HepG2 (cell line): ENCODE results near the gene GPR55. TPM values are rescaled to one million over a fixed set of nuclear protein-coding genes. Genes with fewer than 3 reads are reported as not detected.

Experiments
- ATAC-seq: fragments of 200-7000 bp; cut with Tn5 transposase; 3 replicates; pipeline ENCODE4 v1.9.1; 2020; ENCODE audit warnings: mild to moderate bottlenecking, moderate library complexity
- BruUV-seq: library from RNA; stranded (reverse); fragments of 400-500 nt; replicated peaks from 2 replicates; lab custom pipeline; 2021; lab: Mats Ljungman, UMichigan
- CTCF ChIA-PET: fragments of 300-600 bp; formaldehyde crosslinking; extraction: SDS; loops from one replicate; lab custom pipeline; 2021; ENCODE audit warnings: low total read pairs, inconsistent platforms, low intra/inter-chr PET ratio; lab: Yijun Ruan, JAX
- POLR2A ChIA-PET: fragments of 350-600 bp; sonication (Branson Sonifier 250); formaldehyde crosslinking; loops from one replicate; lab custom pipeline; 2020; ENCODE audit warnings: antibody characterized with exemption, inconsistent platforms; lab: Yijun Ruan, JAX
- DNase-seq: peaks from one replicate; pipeline ENCODE4 v3.0.0-alpha.2; 2015; ENCODE audit warnings: low spot score
- FAIRE-seq: peaks from 3 replicates; lab custom pipeline; 2011; peaks lifted over from hg19 to GRCh38; lab: Jason Lieb, UNC
- H2AFZ ChIP-seq: one replicate; pipeline ENCODE4 v1.6.1; 2011; ENCODE audit warnings: low read length, inconsistent platforms
- H3K27ac ChIP-seq: fragments of 300-600 bp; 3 replicates; pipeline ENCODE4 v1.8.0; 2011; ENCODE audit warnings: mixed run types, mild to moderate bottlenecking, mixed read lengths, low read length, inconsistent platforms; ENCODE audit not compliant: insufficient read depth; ENCODE audit errors: extremely low read length
- H3K27me3 ChIP-seq, 2 experiments: fragments of 200-600 bp in 1 of 2; 2 replicates in 1 of 2; 3 replicates in 1 of 2; pipeline versions ENCODE4 v1.6.0 to v1.8.0; 2011; ENCODE audit warnings: low read length in 2 of 2, mild to moderate bottlenecking in 2 of 2, moderate library complexity in 2 of 2, inconsistent platforms in 1 of 2; ENCODE audit not compliant: insufficient read depth in 2 of 2, control insufficient read depth in 1 of 2
- H3K36me3 ChIP-seq, 2 experiments: fragments of 200-600 bp in 1 of 2; replicated peaks in 1 of 2; 2 replicates in 1 of 2; 3 replicates in 1 of 2; pipeline versions ENCODE4 v1.5.1 to v1.8.0; 2011; ENCODE audit warnings: low read length in 2 of 2, inconsistent platforms in 1 of 2; ENCODE audit not compliant: insufficient read depth in 2 of 2, control insufficient read depth in 1 of 2
- H3K4me1 ChIP-seq: 2 replicates; pipeline ENCODE4 v1.5.1; 2012; ENCODE audit warnings: low read length, inconsistent platforms; ENCODE audit not compliant: insufficient read depth
- H3K4me2 ChIP-seq: 2 replicates; pipeline ENCODE4 v1.6.0; 2011; ENCODE audit warnings: low read depth, low read length, inconsistent platforms
- H3K4me3 ChIP-seq, 3 experiments: fragments of 200-600 bp in 1 of 3; sonication (generic), shearing (Covaris generic) in 1 of 3; replicated peaks in 1 of 3; 2 replicates each; pipeline ENCODE4 v1.5.1; 2011 to 2016; ENCODE audit warnings: low read length in 3 of 3, inconsistent platforms in 2 of 3, low read depth in 2 of 3, mild to moderate bottlenecking in 2 of 3, control low read depth in 1 of 3, mixed read lengths in 1 of 3; ENCODE audit not compliant: insufficient read depth in 1 of 3
- H3K79me2 ChIP-seq: one replicate; pipeline ENCODE4 v1.6.1; 2011; ENCODE audit warnings: low read length, inconsistent platforms; ENCODE audit not compliant: insufficient read depth
- H3K9ac ChIP-seq: 2 replicates; pipeline ENCODE4 v1.6.0; 2011; ENCODE audit warnings: mild to moderate bottlenecking, low read depth, low read length, inconsistent platforms; ENCODE audit not compliant: insufficient read depth
- H3K9me3 ChIP-seq: 2 replicates; pipeline ENCODE4 v1.5.1; 2012; ENCODE audit warnings: mild to moderate bottlenecking, low read length
- H4K20me1 ChIP-seq: 2 replicates; pipeline ENCODE4 v1.6.0; 2011; ENCODE audit warnings: inconsistent platforms, mild to moderate bottlenecking, low read length, moderate library complexity; ENCODE audit not compliant: insufficient read depth
- ARID2 ChIP-seq: sonication (generic); formaldehyde crosslinking; IDR thresholded peaks from 2 replicates; pipeline ENCODE4 v1.8.1; 2022; ENCODE audit warnings: mild to moderate bottlenecking, missing genetic modification reagents, borderline replicate concordance
- ATF7-NPFF ChIP-seq: sonication (generic); formaldehyde crosslinking; IDR thresholded peaks from 2 replicates; pipeline ENCODE4 v1.8.1; 2023; ENCODE audit warnings: mild to moderate bottlenecking, low read depth, missing genetic modification reagents, moderate library complexity
- DZIP1 ChIP-seq: sonication (generic); formaldehyde crosslinking; IDR thresholded peaks from 2 replicates; pipeline ENCODE4 v1.5.0; 2020; ENCODE audit warnings: mild to moderate bottlenecking, missing genetic modification reagents
- GZF1 ChIP-seq: sonication (generic); formaldehyde crosslinking; IDR thresholded peaks from 2 replicates; pipeline ENCODE4 v1.5.1; 2020; ENCODE audit warnings: mild to moderate bottlenecking, missing genetic modification reagents
- POGK ChIP-seq: sonication (generic); formaldehyde crosslinking; conservative IDR thresholded peaks from 2 replicates; pipeline ENCODE4 v1.8.0; 2022; ENCODE audit warnings: mild to moderate bottlenecking, moderate library complexity, missing genetic modification reagents
- SALL1 ChIP-seq: sonication (generic); formaldehyde crosslinking; IDR thresholded peaks from 2 replicates; pipeline ENCODE4 v1.8.0; 2022; ENCODE audit warnings: mild to moderate bottlenecking, missing genetic modification reagents
- STAT5B ChIP-seq: sonication (generic); formaldehyde crosslinking; IDR thresholded peaks from 2 replicates; pipeline ENCODE4 v1.4.0; 2020; ENCODE audit warnings: missing genetic modification reagents
- TAF15 ChIP-seq: fragments of 200-400 bp; formaldehyde crosslinking; IDR thresholded peaks from one replicate; pipeline ENCODE4 v1.6.1; 2018; ENCODE audit warnings: mild to moderate bottlenecking, low read depth, low read length; ENCODE audit not compliant: poor library complexity, severe bottlenecking
- ZNF142 ChIP-seq: sonication (generic); formaldehyde crosslinking; IDR thresholded peaks from 2 replicates; pipeline ENCODE4 v1.4.0; 2020; ENCODE audit warnings: missing genetic modification reagents
- ZNF225 ChIP-seq: sonication (generic); formaldehyde crosslinking; IDR thresholded peaks from 2 replicates; pipeline ENCODE4 v1.4.0; 2020; ENCODE audit warnings: mild to moderate bottlenecking, missing genetic modification reagents
- ZNF430 ChIP-seq: sonication (generic); formaldehyde crosslinking; IDR thresholded peaks from 2 replicates; pipeline ENCODE4 v1.9.0; 2021; ENCODE audit warnings: mild to moderate bottlenecking, missing genetic modification reagents
- ZNF772 ChIP-seq: sonication (generic); formaldehyde crosslinking; IDR thresholded peaks from 2 replicates; pipeline ENCODE4 v1.5.0; 2020; ENCODE audit warnings: mild to moderate bottlenecking, missing genetic modification reagents
- WGBS: methylation state at CpG from one replicate; pipeline ENCODE4 v1.1.6; 2017; ENCODE audit warnings: low lambda C conversion rate; 5-methylcytosine and 5-hydroxymethylcytosine counted together
- in situ Hi-C: cut with HindIII; loops from 2 replicates; pipeline ENCODE4 v1.10.0; 2017; ENCODE audit warnings: low pct_unique_long_range_greater_than_20kb; ENCODE audit not compliant: extremely low pct_ligation_motif_present
- intact Hi-C: fragments of 100-400 bp; cut with micrococcal nuclease; formaldehyde crosslinking; loops from one replicate; pipeline ENCODE4 v1.10.0; 2022; ENCODE audit not compliant: unreplicated experiment
- polyA plus RNA-seq, 8 experiments: library from polyadenylated mRNA; depleted of rRNA in 3 of 8; stranded (reverse) in 7 of 8; unstranded in 1 of 8; fragments of >200 nt; fragmentation: Illumina TruSeq in 4 of 8; extraction: Trizol in 4 of 8; gene quantifications; 2 replicates each; pipeline versions ENCODE4 v1.2.1 to v1.2.3, GENCODE V29; 2011 to 2016; ENCODE audit warnings: low read depth in 4 of 8, missing spikeins in 1 of 8, mixed read lengths in 1 of 8; ENCODE audit not compliant: insufficient read depth in 1 of 8
- total RNA-seq, 5 experiments: library from RNA; depleted of rRNA; stranded (reverse); fragments of >200 nt; fragmentation: Illumina TruSeq; extraction: Trizol; gene quantifications; 2 replicates each; pipeline ENCODE4 v1.2.3, GENCODE V29; 2016; ENCODE audit warnings: low read depth in 1 of 5

GPR55 gene
- total and polyA plus RNA-seq, 2 of the 13 experiments (the other 11 are each of a cell fraction or from before 2014, with no cell fraction given), result not detected

GRCh38 chr2:230864605-230865306, 60.3 kb downstream of the GPR55 start, which contains the start of gene ITM2C:
Gene ITM2C, plus strand, starts transcription at chr2:230864942. Its CDS starts 84 bp downstream, at chr2:230865026.
- Histone ChIP-seq H3K4me3 (peak within 1 kb of the TSS; percentile 91 to 99 (median 97)), H3K4me2 (peak within 1 kb of the TSS; percentile 81), H3K9ac (peak within 1 kb of the TSS; percentile 79), H3K9me3 (no peaks in the 10 kb centered on the region), H3K27me3 (peaks cover 0 to 16% of the 10 kb centered on the region in 2 experiments; a peak in 2 of 5 replicates), H2AFZ (no peak within 1 kb of the TSS), H4K20me1 (peaks cover 9% of the 10 kb centered on the region; the same call in 1 of the 2 replicates), H3K79me2 (no peaks in the 10 kb centered on the region), H3K36me3 (no peaks in the 10 kb centered on the region), H3K27ac (peak within 1 kb of the TSS; percentile 31), H3K4me1 (peaks cover 33% of the 10 kb centered on the region)
- ChIA-PET POLR2A (interaction anchor here (1.0 to 1.1 kb wide), 2 partner anchors 12 to 185 kb away, joined by 3 to 7 read pairs; no protein-coding TSS in a partner anchor), CTCF (interaction anchor here (1.2 kb wide), 1 partner anchor 122 kb away, joined by 3 read pairs; no protein-coding TSS in a partner anchor)
- FAIRE-seq (peak; percentile 43), ATAC-seq (peak; percentile 86), DNase-seq (peak; percentile 59)
- in situ Hi-C loops (no loop called here), intact Hi-C loops (loop anchor here (2.0 to 10.0 kb wide), 2 partner anchors 56 to 190 kb away; partner anchors contain the start of gene PSMD1)
- BruUV-seq, result TSS peak; percentile 63
- 2% methylated on average over 29 of the region's 76 CpGs for WGBS
- peak; percentile 65; the same call in 1 of the 2 replicates for TF ChIP-seq ATF7-NPFF (CRISPR knock-in tag)
- no peak for TF ChIP-seq TAF15
- no peak for TF ChIP-seq DZIP1
- TF ChIP-seq STAT5B (CRISPR knock-in tag), result no peak
- peak; percentile 41; the same call in 1 of the 2 replicates for TF ChIP-seq ZNF225 (CRISPR knock-in tag)
- TF ChIP-seq ZNF142 (CRISPR knock-in tag), result 0 out of 2 replicates have a peak, but pooled peaks have one; percentile 55
- no peak for TF ChIP-seq GZF1
- TF ChIP-seq ZNF430 (CRISPR knock-in tag), result peak; percentile 9; the same call in 1 of the 2 replicates
- TF ChIP-seq ARID2 (CRISPR knock-in tag), result no peak
- TF ChIP-seq ZNF772 (CRISPR knock-in tag), result peak; percentile 51; the same call in 1 of the 2 replicates
- TF ChIP-seq POGK, result peak; percentile 66; the same call in 1 of the 2 replicates
- peak; percentile 53 for TF ChIP-seq SALL1 (CRISPR knock-in tag)
